ENCODE results near the gene DIP2C. TPM values are rescaled to one million over a fixed set of nuclear protein-coding genes. Genes with fewer than 3 reads are reported as not detected.

The DIP2C gene
- total RNA-seq, 2 donors from 2014 or later: 12.3 to 41.8 TPM

DNA sequence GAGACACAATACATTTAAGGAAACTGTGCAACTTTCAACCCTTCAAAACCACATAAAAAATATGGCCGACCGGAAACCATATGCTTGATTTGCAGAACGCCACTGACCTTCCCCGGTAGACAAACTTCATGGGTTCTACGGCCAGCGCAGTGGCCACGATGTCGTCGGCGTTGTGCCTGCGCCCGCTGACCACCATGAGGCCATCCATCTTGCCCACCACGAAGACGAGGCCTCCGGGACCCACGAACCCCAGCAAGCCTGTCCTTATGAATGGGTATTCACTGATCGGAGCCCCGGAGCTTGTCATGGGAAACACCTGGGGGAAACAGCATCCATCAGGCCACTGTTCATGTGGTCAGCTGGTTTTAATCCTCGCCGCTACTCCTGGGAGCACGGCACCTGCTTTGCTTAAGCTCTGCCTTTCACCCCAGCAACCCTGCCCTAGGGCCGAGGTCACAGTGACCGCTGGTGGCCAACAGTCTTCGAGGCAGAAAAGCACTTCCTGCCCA lies 325.1 kb downstream of the DIP2C start:
- 94% methylated on average over 24 of the region's 24 CpGs for WGBS
- H3K4me3 ChIP-seq: no peak overlapping the region
- intact Hi-C loops (cut with DNase I): loop anchor here (5.0 kb wide), 1 partner anchor 128 kb away; no protein-coding TSS in a partner anchor

DNA sequence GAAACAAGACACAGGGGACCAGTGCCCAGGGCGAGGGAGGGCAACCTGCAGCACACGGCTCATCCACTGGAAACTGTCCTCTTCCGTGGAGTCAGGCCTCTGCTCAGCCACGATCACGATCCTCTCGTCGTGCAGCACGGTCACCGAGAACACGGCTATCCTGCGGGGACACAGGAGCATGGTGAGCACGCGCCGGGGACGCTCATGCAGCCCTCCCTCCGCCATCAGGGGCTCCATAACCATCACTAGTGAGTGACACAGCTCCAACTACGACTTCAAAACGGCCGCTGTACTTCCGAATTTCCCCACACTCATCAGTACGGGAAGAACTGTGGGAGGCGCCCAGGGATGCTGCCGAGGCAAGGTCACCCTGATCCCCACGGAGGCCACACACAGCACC lies 326.3 kb downstream of the DIP2C start:
- H3K27ac ChIP-seq: no peak overlapping the region
- no peak for DNase-seq (ENCODE audit: low spot score)
- no peaks in the 10 kb centered on the region for H3K27me3 ChIP-seq (replicated peaks; ENCODE audit: insufficient read depth)
- H3K9me3 ChIP-seq: no peaks in the 10 kb centered on the region
- peaks cover 0 to 4% of the 10 kb centered on the region in 2 donors for H3K36me3 ChIP-seq
- H3K4me1 ChIP-seq (replicated peaks): no peaks in the 10 kb centered on the region
- intact Hi-C loops (cut with DNase I): loop anchor here (5.0 kb wide), 1 partner anchor 129 kb away; no protein-coding TSS in a partner anchor
- TF ChIP-seq, protein P1, sequence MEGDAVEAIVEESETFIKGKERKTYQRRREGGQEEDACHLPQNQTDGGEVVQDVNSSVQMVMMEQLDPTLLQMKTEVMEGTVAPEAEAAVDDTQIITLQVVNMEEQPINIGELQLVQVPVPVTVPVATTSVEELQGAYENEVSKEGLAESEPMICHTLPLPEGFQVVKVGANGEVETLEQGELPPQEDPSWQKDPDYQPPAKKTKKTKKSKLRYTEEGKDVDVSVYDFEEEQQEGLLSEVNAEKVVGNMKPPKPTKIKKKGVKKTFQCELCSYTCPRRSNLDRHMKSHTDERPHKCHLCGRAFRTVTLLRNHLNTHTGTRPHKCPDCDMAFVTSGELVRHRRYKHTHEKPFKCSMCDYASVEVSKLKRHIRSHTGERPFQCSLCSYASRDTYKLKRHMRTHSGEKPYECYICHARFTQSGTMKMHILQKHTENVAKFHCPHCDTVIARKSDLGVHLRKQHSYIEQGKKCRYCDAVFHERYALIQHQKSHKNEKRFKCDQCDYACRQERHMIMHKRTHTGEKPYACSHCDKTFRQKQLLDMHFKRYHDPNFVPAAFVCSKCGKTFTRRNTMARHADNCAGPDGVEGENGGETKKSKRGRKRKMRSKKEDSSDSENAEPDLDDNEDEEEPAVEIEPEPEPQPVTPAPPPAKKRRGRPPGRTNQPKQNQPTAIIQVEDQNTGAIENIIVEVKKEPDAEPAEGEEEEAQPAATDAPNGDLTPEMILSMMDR (IDR thresholded peaks at IDR 0.05): no peak
- TF ChIP-seq POLR2A (IDR thresholded peaks at IDR 0.05) (no peak), POLR2AphosphoS5 (IDR thresholded peaks at IDR 0.05) (no peak)
- WGBS: 95% methylated on average over 24 of the region's 24 CpGs
- H3K4me3 ChIP-seq: no peak overlapping the region

More for the DNA sequence above, 325.1 kb downstream of the DIP2C start:
- Histone ChIP-seq H3K9me3 (no peaks in the 10 kb centered on the region), H3K27ac (no peak overlapping the region), H3K27me3 (replicated peaks; ENCODE audit: insufficient read depth) (no peaks in the 10 kb centered on the region), H3K4me1 (replicated peaks) (no peaks in the 10 kb centered on the region), H3K36me3 (peaks cover 0 to 4% of the 10 kb centered on the region in 2 donors)
- DNase-seq (ENCODE audit: low spot score): no peak
- TF ChIP-seq, protein P1 (IDR thresholded peaks at IDR 0.05): no peak
- TF ChIP-seq POLR2A (IDR thresholded peaks at IDR 0.05) (no peak), POLR2AphosphoS5 (IDR thresholded peaks at IDR 0.05) (no peak)

DNA sequence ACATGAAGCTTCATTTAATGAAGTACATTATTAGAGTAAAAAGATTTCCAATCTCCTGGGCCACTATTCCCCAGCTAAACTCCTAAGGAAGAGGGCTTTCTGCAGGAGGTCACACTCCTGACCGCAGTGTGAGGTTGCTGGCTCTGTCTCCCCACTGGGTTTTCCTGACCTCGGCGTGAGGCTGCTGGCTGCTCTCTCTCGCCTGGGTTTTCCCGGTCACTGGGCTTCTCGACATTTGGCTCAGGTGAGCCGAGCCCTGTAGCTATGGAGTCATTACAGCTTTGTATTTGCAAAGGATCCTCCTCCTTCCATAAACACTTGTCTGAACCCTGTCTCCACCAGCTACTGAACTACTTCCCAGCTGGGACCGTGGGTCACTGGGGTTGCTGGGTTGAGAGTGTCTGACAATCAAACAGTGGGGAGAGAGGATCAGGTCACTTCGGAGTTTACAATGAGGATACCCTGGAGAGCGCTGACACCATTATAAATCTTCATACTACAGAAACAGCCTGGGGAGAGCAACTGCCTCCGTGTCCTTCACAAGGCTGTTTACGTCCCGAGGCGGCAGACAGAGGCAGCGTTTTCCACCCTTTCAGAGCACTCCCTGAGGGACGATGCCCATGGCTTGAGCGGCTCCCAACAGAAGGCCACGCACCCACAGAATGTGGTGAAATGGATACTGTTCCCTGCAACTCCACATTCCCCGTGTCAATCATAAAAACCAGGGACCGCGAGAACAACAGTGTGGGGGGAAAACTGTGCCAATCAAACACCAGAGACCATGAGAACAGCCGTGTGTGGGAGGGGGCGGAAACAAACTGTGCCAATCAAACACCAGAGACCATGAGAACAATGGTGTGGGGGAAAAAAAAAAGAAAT lies 328.0 kb downstream of the DIP2C start:
- no peak for TF ChIP-seq POLR2AphosphoS5 (IDR thresholded peaks at IDR 0.05)
- no peak for TF ChIP-seq POLR2A (IDR thresholded peaks at IDR 0.05)
- TF ChIP-seq, protein P1 (IDR thresholded peaks at IDR 0.05): no peak
- no peaks in the 10 kb centered on the region for H3K4me1 ChIP-seq (replicated peaks)
- H3K4me3 ChIP-seq: no peak overlapping the region
- no peaks in the 10 kb centered on the region for H3K27me3 ChIP-seq (replicated peaks; ENCODE audit: insufficient read depth)
- intact Hi-C loops (cut with DNase I): loop anchor here (5.0 kb wide), 1 partner anchor 131 kb away; no protein-coding TSS in a partner anchor
- peaks cover 0 to 4% of the 10 kb centered on the region in 2 donors for H3K36me3 ChIP-seq
- no peak for DNase-seq (ENCODE audit: low spot score)
- H3K9me3 ChIP-seq: no peaks in the 10 kb centered on the region
- WGBS: 51% methylated on average over 23 of the region's 23 CpGs
- no peak overlapping the region for H3K27ac ChIP-seq

DNA sequence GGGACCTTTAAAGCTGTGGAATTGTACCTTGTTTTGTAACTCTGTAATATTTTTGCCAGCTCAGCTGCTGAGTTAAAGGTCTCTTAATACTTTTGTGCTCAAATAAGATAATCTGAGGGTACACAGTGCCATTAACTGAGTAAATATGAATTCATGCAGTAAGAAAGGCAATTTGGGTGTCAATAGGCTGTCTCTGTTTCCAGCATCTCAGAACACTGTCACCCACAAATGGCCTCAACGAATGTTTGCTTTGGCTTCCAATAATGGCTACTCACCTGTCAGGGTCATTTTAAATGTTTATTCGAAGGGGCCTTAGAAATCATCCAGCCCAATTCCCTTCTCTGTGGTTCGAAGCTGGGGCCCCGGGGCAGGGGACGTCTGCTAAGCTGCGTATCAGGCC lies 328.8 kb downstream of the DIP2C start:
- Histone ChIP-seq H3K27me3 (replicated peaks; ENCODE audit: insufficient read depth) (no peaks in the 10 kb centered on the region), H3K4me3 (no peak overlapping the region), H3K9me3 (no peaks in the 10 kb centered on the region), H3K36me3 (peaks cover 0 to 4% of the 10 kb centered on the region in 2 donors), H3K4me1 (replicated peaks) (no peaks in the 10 kb centered on the region), H3K27ac (no peak overlapping the region)
- 55% methylated on average over 6 of the region's 6 CpGs for WGBS
- TF ChIP-seq, protein P1 (IDR thresholded peaks at IDR 0.05): no peak
- no peak for TF ChIP-seq POLR2AphosphoS5 (IDR thresholded peaks at IDR 0.05)
- DNase-seq (ENCODE audit: low spot score): no peak
- intact Hi-C loops (cut with DNase I): loop anchor here (5.0 kb wide), 1 partner anchor 132 kb away; no protein-coding TSS in a partner anchor

Data from prostate gland (tissue), 2 donors.